Transverse colon (tissue), 4 donors: ENCODE measurements around the gene CGNL1. TPM values are rescaled to one million over a fixed set of nuclear protein-coding genes. Genes with fewer than 3 reads are reported as not detected.

ENCODE experiments used
- DNase-seq: peaks from one replicate; pipeline ENCODE4 v3.0.0-alpha.2; 2019
- H3K27ac ChIP-seq, 4 donors: fragments of 200-600 bp; sonication (generic); 2 replicates each; pipeline ENCODE4 v1.5.1; 2016 to 2018; ENCODE audit warnings: inconsistent platforms in 4 of 4
- H3K27me3 ChIP-seq: fragments of 200-600 bp; sonication (generic); 2 replicates; pipeline ENCODE4 v1.5.1; 2017; ENCODE audit warnings: inconsistent platforms
- H3K36me3 ChIP-seq, 4 donors: fragments of 200-600 bp; sonication (generic); 2 replicates each; pipeline ENCODE4 v1.5.1; 2017 to 2019; ENCODE audit warnings: inconsistent platforms in 4 of 4
- H3K4me1 ChIP-seq, 4 donors: fragments of 200-600 bp; sonication (generic); 2 replicates each; pipeline ENCODE4 v1.5.1; 2017 to 2020; ENCODE audit warnings: inconsistent platforms in 4 of 4
- H3K4me3 ChIP-seq, 4 donors: fragments of 200-600 bp; sonication (generic); 1 replicate in 1 of 4; 2 replicates in 3 of 4; pipeline versions ENCODE4 v1.5.1 to v1.6.1; 2017 to 2019; ENCODE audit warnings: inconsistent platforms in 4 of 4
- H3K9me3 ChIP-seq, 2 donors: fragments of 200-600 bp; sonication (generic); 2 replicates each; pipeline ENCODE4 v1.5.1; 2017 to 2019; ENCODE audit warnings: inconsistent platforms in 2 of 2
- CTCF ChIP-seq, 5 experiments: fragments of 200-600 bp in 3 of 5; fragments of 450-650 bp in 2 of 5; sonication (generic) in 3 of 5; IDR thresholded peaks; 1 replicate in 2 of 5; 2 replicates in 3 of 5; pipeline ENCODE4 v1.5.1; 2016 to 2017; ENCODE audit warnings: antibody characterized with exemption in 5 of 5, inconsistent platforms in 3 of 5, mild to moderate bottlenecking in 2 of 5, moderate library complexity in 1 of 5
- EP300 ChIP-seq: sonication (generic); formaldehyde crosslinking; IDR thresholded peaks from one replicate; pipeline ENCODE4 v1.6.1; 2017; ENCODE audit warnings: antibody characterized with exemption, low read depth
- POLR2A ChIP-seq: fragments of 450-650 bp; IDR thresholded peaks from one replicate; pipeline ENCODE4 v1.6.1; 2016; ENCODE audit warnings: antibody characterized with exemption, mild to moderate bottlenecking, moderate library complexity
- POLR2AphosphoS5 ChIP-seq, 3 donors: sonication (generic); formaldehyde crosslinking; IDR thresholded peaks; one replicate each; pipeline ENCODE4 v1.6.1; 2016; ENCODE audit warnings: antibody characterized with exemption in 3 of 3
- WGBS, 2 donors: methylation state at CpG; one replicate each; pipeline ENCODE4 v1.1.5; 2018; ENCODE audit warnings: low coverage in 1 of 2; 5-methylcytosine and 5-hydroxymethylcytosine counted together
- in situ Hi-C, 4 donors: fragments of 200-750 bp; cut with MboI; loops; one replicate each; pipeline versions ENCODE4 v1.15.0 to v1.15.1; 2017; ENCODE audit warnings: low sequenced_read_pairs in 3 of 4, low pct_ligation_motif_present in 1 of 4, low pct_unique_long_range_greater_than_20kb in 1 of 4
- intact Hi-C: fragments of 100-400 bp; cut with DNase I; formaldehyde crosslinking; loops from one replicate; pipeline ENCODE4 v1.15.1; 2023; ENCODE audit warnings: low total_unique reads
- total RNA-seq, 4 donors: library from RNA; depleted of rRNA; stranded (reverse); fragments of >200 nt; gene quantifications; one replicate each; pipeline ENCODE4 v1.1.0, GENCODE V29; 2016

CGNL1 gene
- total RNA-seq, 4 donors from 2014 or later: 1.1 to 2.2 (median 1.8) TPM

GRCh38 chr15:57333487-57333886 lies 42.8 kb upstream of the CGNL1 start:
- in situ Hi-C loops: no loop called here
- Histone ChIP-seq H3K36me3 (no peaks in the 10 kb centered on the region), H3K4me3 (no peak overlapping the region), H3K4me1 (no peaks in the 10 kb centered on the region), H3K9me3 (no peaks in the 10 kb centered on the region), H3K27me3 (no peaks in the 10 kb centered on the region), H3K27ac (no peak overlapping the region)
- intact Hi-C loops: no loop called here
- WGBS, 2 donors: 82 to 84% methylated on average over 4 of the region's 4 CpGs
- DNase-seq: no peak
- TF ChIP-seq CTCF (IDR thresholded peaks at IDR 0.05): no peak
- no peak for TF ChIP-seq POLR2AphosphoS5 (IDR thresholded peaks at IDR 0.05)
- TF ChIP-seq EP300: no peak
- no peak for TF ChIP-seq POLR2A

- intact Hi-C loops: no loop called here
- no peaks in the 10 kb centered on the region for H3K27me3 ChIP-seq
- in situ Hi-C loops: no loop called here
- DNase-seq: no peak
- no peaks in the 10 kb centered on the region for H3K9me3 ChIP-seq
- WGBS, 2 donors: 80 to 95% methylated on average over 6 to 12 of the region's 12 CpGs
- H3K27ac ChIP-seq: no peak overlapping the region
- no peak overlapping the region for H3K4me3 ChIP-seq
- TF ChIP-seq EP300 (no peak), POLR2A (no peak), POLR2AphosphoS5 (IDR thresholded peaks at IDR 0.05) (no peak), CTCF (IDR thresholded peaks at IDR 0.05) (no peak)
- H3K36me3 ChIP-seq: no peaks in the 10 kb centered on the region
- no peaks in the 10 kb centered on the region for H3K4me1 ChIP-seq
These were observed 42.0 kb upstream of the CGNL1 start for GRCh38 chr15:57334257-57334656.

- in situ Hi-C loops (no loop called here), intact Hi-C loops (no loop called here)
- Histone ChIP-seq H3K4me3 (no peak overlapping the region), H3K4me1 (no peaks in the 10 kb centered on the region), H3K27ac (no peak overlapping the region), H3K27me3 (no peaks in the 10 kb centered on the region), H3K9me3 (no peaks in the 10 kb centered on the region), H3K36me3 (no peaks in the 10 kb centered on the region)
- no peak for TF ChIP-seq POLR2A
- TF ChIP-seq EP300: no peak
- no peak for TF ChIP-seq POLR2AphosphoS5 (IDR thresholded peaks at IDR 0.05)
- TF ChIP-seq CTCF (IDR thresholded peaks at IDR 0.05): no peak
- 71 to 75% methylated on average over 1 to 6 of the region's 6 CpGs for WGBS, 2 donors
- DNase-seq: no peak
These were observed 41.0 kb upstream of the CGNL1 start for GRCh38 chr15:57335293-57335715.

GRCh38 chr15:57335719-57336118 lies 40.6 kb upstream of the CGNL1 start:
- no peak overlapping the region for H3K27ac ChIP-seq
- H3K9me3 ChIP-seq: no peaks in the 10 kb centered on the region
- no peaks in the 10 kb centered on the region for H3K27me3 ChIP-seq
- TF ChIP-seq EP300: no peak
- TF ChIP-seq POLR2AphosphoS5 (IDR thresholded peaks at IDR 0.05): no peak
- TF ChIP-seq CTCF (IDR thresholded peaks at IDR 0.05): no peak
- TF ChIP-seq POLR2A: no peak
- no peaks in the 10 kb centered on the region for H3K4me1 ChIP-seq
- DNase-seq: no peak
- H3K4me3 ChIP-seq: no peak overlapping the region
- in situ Hi-C loops: no loop called here
- no peaks in the 10 kb centered on the region for H3K36me3 ChIP-seq
- intact Hi-C loops: no loop called here
- WGBS, 2 donors: 63 to 90% methylated on average over 6 to 7 of the region's 7 CpGs
